Ishikawa (cell line): ENCODE results near the gene CTSZ.

Source experiments
- CREB1 ChIP-seq: IDR thresholded peaks from 2 replicates; pipeline ENCODE4 v1.6.1; 2012; ENCODE audit warnings: low read depth
- MAX ChIP-seq: IDR thresholded peaks from 2 replicates; pipeline ENCODE4 v1.6.1; 2012
- RAD21 ChIP-seq: IDR thresholded peaks from 2 replicates; pipeline ENCODE4 v1.6.1; 2012; ENCODE audit warnings: low read depth
- REST ChIP-seq: IDR thresholded peaks from 2 replicates; pipeline ENCODE4 v1.6.1; 2012; ENCODE audit warnings: low read depth, mild to moderate bottlenecking
- TCF12 ChIP-seq: IDR thresholded peaks from 2 replicates; pipeline ENCODE4 v1.6.1; 2012; ENCODE audit warnings: low read depth
- USF1 ChIP-seq: IDR thresholded peaks from 2 replicates; pipeline ENCODE4 v1.6.1; 2012

- TF ChIP-seq CREB1 = no peak
- TF ChIP-seq MAX = no peak
- no peak for TF ChIP-seq REST
- no peak for TF ChIP-seq USF1
- no peak for TF ChIP-seq TCF12
- no peak for TF ChIP-seq RAD21
Observed at GRCh38 chr20:58967652-58968429, 39.2 kb downstream of the CTSZ start.
